GM18861 (cell line): Measurements from ENCODE around the gene GNPTG.

Experiments used
- ATAC-seq: cut with Tn5 transposase; IDR thresholded peaks from one replicate; pipeline ENCODE4 v1.9.1; 2021; ENCODE audit not compliant: unreplicated experiment

Gene GNPTG

DNA sequence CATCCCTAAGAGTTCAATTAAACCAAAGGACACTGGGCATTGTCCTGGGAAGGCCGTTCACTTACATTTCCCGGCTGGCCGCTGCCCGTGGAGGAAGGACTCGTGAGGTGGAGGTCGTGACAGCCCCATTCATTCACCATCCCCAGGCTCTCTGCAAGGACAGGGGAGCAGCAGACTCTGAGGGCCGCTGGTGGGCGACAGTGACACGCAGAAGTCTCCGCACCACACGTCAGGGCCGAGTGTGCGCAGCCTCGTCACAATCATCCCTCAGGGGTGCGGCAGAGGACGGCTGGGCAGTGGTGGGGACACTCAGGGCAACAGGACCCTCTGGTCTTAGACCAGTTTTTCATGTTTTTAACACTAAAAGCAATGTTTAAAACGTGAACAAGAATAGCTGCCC is 41.1 kb downstream of the GNPTG start:
- no peak for ATAC-seq

DNA sequence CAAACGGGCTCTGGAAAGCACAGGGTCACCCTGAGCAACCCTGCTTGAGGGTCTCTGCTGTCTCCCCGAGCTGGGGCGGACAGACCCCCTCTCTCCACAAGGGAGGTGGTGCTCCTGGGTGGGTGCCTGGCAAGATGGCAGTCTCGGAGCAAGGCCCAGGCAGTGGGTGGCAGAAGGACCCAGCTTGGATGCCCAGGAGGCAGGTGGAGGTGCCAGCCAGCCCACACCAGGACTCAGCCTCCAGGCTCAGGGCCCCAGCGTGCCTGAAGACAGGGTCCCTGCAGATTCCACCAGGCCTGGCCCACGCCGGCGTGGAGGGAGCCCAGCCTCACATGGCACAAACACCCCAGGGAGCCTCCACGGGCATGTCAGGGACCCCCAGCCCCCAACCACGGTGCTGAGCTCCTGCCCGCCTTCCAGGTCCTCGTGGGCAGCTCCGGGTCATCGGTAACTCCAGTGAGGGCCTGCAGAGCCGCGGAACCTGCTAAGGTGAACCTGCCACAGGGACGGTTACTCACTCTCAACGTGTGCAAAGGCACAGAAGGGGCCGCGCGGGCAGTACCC is 42.0 kb downstream of the GNPTG start:
- ATAC-seq = no peak

DNA sequence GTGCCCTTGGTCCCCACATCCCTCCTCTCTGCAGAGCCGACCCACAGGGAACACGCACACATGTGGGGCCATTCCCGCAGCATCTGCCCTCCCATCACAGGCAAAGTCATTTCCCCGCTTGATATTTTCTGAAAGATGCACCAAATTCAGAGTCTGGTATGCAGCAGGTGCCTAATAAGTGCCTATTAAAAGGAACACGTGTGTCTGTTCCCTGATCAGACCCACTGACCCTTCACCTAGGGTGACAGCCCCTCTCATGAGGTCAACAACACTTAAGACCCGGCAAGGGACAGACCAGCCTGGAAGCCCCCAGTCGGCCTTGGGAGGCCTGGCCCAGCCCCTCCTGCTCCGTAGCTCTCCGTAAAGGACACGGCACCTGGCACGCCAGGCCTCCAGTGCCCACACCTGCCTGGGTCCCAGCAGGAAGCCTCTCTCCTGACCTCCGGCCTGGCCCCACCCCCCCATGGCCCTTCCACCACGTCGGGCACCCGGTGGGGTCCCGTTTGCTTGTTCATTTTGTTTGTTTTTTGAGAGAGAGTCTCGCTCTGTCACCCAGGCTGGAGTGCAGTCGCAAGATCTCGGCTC is 42.7 kb downstream of the GNPTG start:
- ATAC-seq = no peak

DNA sequence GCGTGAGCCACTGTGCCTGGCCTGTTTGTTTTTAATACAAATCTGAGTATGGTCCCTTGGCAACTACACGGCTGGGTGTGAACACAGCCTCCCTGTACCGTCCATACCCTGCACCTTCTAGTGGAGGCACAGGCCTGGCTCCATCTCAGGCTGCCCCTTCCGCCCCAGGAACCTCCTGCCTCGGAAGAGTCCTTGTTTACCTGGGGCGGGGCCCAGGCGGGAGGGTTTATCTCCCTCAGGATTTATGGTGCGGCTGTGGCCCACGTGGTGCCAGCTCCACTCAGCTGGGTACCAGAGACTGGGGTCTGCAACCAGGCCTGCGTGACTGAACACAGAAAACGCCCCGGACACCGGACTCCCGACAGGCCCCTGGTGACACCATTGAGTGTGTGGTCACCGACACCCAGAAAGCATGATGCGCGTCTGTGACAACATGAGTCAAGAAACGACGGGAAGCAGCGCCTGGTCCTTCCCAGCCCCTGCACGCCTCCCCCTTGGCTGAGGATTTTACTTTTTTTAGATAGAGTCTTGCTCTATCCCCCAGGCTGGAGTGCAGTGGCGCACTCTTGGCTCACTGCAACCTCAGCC is 43.8 kb downstream of the GNPTG start:
- ATAC-seq = no peak

DNA sequence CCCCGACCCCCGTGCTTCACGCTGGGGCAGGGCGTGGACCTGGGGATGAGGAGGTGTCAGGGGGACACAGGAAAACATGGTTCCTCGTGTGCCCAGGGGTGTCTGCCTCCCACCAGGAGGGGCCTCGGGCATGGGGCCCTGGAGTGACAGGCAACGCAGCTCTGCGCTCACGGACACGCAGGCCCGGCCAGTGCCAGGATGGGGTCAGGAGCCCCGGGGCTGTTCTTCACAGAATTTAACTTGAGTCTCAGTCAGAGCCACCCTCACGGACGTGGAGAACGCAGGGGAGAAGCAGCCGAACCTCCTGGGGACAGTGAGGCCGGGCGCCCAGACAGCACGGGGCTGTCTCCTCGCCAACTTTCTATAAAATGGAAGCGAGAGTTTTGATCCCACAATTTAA is 46.0 kb downstream of the GNPTG start:
- ATAC-seq = no peak

GRCh38 chr16:1398351-1398750 is 46.6 kb downstream of the GNPTG start:
- ATAC-seq = no peak

DNA sequence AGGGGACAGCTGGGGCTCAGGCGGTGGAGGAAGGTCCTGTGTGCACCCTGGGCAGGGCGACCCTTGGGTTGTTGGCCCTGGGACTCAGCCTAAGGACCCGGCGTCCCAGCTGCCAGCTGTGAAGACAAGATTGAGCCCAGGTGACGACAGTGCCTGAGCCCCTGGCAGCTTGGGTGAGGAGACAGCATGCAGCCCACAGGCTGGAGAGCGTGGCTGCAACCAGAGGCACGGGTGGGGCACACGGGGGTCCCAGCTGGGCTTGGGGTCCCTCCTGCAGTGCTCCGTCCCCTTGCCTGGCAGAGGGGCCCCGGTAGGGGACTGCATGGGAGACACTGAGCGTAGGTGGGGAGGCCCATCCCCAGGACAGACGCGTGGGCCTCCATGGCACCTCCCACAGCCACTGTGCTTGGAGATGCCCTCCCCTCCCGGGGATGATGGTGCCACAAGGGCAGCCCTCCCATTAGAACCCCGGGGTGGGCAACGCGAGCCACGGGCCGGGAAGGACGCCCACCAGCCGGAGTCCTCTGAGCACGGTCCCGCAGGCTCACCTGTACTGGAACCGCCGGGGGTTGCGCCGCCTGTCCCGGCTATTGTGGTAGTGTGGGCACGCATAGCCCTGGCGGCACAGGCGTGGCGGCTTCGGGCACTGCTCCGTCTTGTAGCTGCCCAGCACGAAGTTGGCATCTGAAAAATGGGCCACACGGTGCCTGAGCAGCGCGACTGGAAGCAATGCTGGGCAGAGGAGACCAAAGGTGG is 47.3 kb downstream of the GNPTG start:
- no peak for ATAC-seq

DNA sequence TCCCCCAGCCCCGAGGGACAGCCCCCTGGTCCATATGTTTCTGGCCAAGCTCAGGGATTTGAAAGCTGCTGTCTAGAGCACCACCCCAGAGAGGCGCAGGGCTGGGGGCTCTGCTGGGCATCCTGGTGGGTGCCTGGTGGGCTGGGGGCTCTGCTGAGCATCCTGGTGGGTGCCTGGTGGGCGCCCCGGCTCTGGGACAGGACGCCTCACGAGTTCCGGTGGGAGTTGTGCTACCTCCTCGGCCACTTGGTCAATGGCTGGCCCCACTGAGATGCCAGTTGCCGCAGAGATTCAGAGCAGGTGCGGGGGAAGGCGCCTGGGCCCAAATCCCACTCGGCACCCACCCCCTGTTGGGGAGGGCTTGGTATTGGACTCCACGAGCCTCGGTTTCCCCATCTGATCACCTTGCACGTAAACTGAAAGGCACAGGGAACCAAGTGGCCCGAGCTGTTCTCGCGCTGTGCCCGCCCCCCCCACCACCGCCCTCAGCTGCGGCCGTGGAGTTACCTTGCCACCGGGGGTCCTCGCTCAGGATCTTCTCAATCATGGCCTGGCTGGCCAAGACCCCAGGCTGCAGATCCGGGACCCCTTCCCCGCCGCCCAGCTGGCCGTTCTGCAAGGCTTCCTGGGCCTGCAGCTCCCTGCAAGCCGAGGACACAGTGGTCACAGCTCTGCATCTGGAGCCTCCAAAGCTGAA is 49.5 kb downstream of the GNPTG start:
- ATAC-seq = no peak

- no peak for ATAC-seq
Measured at GRCh38 chr16:1401758-1402154, 50.0 kb downstream of the GNPTG start.

DNA sequence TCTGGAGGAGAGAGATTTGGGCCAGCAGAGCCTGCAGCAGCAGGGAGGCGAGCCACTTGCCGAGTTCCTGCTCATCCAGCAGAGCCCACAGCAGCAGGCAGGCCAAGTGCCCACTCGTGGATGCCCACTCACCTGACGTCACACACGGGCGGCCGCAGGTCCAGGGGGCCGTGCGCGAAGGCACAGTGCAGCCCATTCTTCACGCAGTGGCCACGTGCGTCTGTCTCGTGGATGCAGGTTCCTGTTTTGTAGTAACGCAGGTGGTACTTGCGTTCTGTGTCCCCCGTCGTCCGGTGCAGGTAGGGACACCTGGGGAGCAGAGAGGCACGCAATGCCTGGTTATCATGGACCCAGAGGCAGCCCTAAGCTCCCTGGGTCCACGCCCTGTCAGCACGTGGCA is 51.3 kb downstream of the GNPTG start:
- ATAC-seq = no peak

- ATAC-seq = no peak
Measured at GRCh38 chr16:1403733-1404132, 52.0 kb downstream of the GNPTG start.

DNA sequence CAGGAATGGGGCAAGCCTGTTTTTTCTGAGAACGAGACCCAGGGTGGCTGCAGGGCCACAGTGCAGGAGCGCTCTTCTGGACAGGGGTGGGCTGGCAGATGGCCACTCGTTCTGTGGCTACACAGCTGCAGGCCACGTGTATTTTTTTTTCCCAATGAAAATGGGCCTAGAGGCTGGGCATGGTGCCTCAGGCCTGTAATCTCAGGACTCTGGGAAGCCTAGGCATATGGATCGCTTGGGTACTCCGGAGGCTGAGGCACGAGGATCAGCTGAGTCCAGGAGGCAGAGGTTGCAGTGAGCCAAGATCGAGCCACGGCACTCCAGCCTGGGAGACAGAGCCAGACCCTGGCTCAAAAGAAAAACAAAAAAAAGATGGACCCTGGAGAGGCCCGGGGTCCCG is 56.0 kb downstream of the GNPTG start:
- no peak for ATAC-seq

GRCh38 chr16:1408171-1408837 is 56.6 kb downstream of the GNPTG start:
- ATAC-seq = no peak

DNA sequence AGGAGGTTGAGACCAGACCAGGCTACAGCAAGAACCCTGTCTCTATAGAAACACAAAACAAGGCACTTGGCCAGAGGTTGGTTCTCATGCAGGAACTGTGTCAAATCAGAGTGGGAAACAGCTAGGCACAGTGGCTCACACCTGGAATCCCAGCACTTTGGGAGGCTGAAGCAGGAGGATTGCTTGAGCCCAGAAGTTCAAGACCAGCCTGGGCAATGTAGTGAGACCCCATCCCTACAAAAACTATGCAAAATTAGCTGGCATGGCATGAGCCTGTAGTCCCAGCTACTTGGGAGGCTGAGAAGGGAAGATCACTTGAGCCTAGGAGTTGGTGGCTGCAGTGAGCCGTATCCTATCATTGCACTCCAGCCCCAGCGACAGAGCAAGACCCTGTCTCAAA is 61.1 kb downstream of the GNPTG start:
- ATAC-seq = no peak
